Lower leg skin (tissue), 3 donors: ENCODE data around the gene LAD1.

ENCODE experiments used
- CTCF ChIP-seq, 3 donors: fragments of 450-650 bp; IDR thresholded peaks; one replicate each; pipeline ENCODE4 v1.5.1; 2016; ENCODE audit warnings: antibody characterized with exemption in 3 of 3, mild to moderate bottlenecking in 3 of 3, moderate library complexity in 2 of 3
- POLR2A ChIP-seq, 2 donors: fragments of 450-650 bp; IDR thresholded peaks; one replicate each; pipeline ENCODE4 v1.6.1; 2016 to 2017; ENCODE audit warnings: antibody characterized with exemption in 2 of 2, mild to moderate bottlenecking in 1 of 2, moderate library complexity in 1 of 2

- no peak for TF ChIP-seq CTCF (IDR thresholded peaks at IDR 0.05)
- TF ChIP-seq POLR2A (IDR thresholded peaks at IDR 0.05): no peak
Observed at GRCh38 chr1:201347498-201348210, 51.5 kb downstream of the LAD1 start.
